K562 (cell line): ENCODE measurements around the gene JUN. TPM values are rescaled to one million over a fixed set of nuclear protein-coding genes. Genes with fewer than 3 reads are reported as not detected.

Experiments
- CHD7 ChIP-seq: fragments of 200-600 bp; sonication (generic); IDR thresholded peaks from one replicate; pipeline ENCODE4 v1.6.1; 2012; ENCODE audit warnings: mild to moderate bottlenecking, low read depth, low read length, inconsistent platforms
- DDX20 ChIP-seq: fragments of 450-650 bp; IDR thresholded peaks from 2 replicates; pipeline ENCODE4 v1.6.1; 2016; ENCODE audit warnings: missing genetic modification characterization, low read depth, mild to moderate bottlenecking, missing compliant biosample characterization, moderate library complexity
- DIDO1 ChIP-seq: fragments of 450-650 bp; IDR thresholded peaks from 2 replicates; pipeline ENCODE4 v1.6.1; 2016; ENCODE audit warnings: low read depth, missing biosample characterization, missing genetic modification characterization
- FOXM1 ChIP-seq, 2 experiments: fragments of 450-650 bp in 1 of 2; sonication (generic) in 1 of 2; formaldehyde crosslinking in 1 of 2; IDR thresholded peaks; 2 replicates each; pipeline versions ENCODE4 v1.6.1 to v1.9.0; 2017 to 2022; ENCODE audit warnings: low read depth in 2 of 2, mild to moderate bottlenecking in 2 of 2, missing genetic modification reagents in 1 of 2, moderate library complexity in 1 of 2
- NFE2L1 ChIP-seq: fragments of 450-650 bp; IDR thresholded peaks from 2 replicates; pipeline ENCODE4 v1.6.1; 2016; ENCODE audit warnings: missing genetic modification characterization, low read depth, mild to moderate bottlenecking, missing compliant biosample characterization, moderate library complexity, borderline replicate concordance
- PBX2 ChIP-seq, 2 experiments: IDR thresholded peaks in 1 of 2; conservative IDR thresholded peaks in 1 of 2; 2 replicates each; pipeline ENCODE4 v1.6.1; 2016; ENCODE audit warnings: low read depth in 2 of 2, mild to moderate bottlenecking in 1 of 2, missing compliant biosample characterization in 1 of 2, missing genetic modification characterization in 1 of 2, moderate library complexity in 1 of 2
- POLR2AphosphoS2 ChIP-seq: IDR thresholded peaks from 2 replicates; pipeline ENCODE4 v1.6.1; 2012; ENCODE audit warnings: low read length, improper control_type of control experiment
- SFPQ ChIP-seq: fragments of 200-400 bp; formaldehyde crosslinking; IDR thresholded peaks from 2 replicates; pipeline ENCODE4 v1.6.1; 2017; ENCODE audit warnings: mild to moderate bottlenecking, low read depth, low read length, moderate library complexity
- ZFP30 ChIP-seq: fragments of 250-450 bp; sonication (Bioruptor Pico); IDR thresholded peaks from 2 replicates; pipeline ENCODE4 v1.8.0; 2022; ENCODE audit warnings: moderate library complexity, mild to moderate bottlenecking, inconsistent platforms, borderline replicate concordance
- ZSCAN32 ChIP-seq: fragments of 450-650 bp; formaldehyde crosslinking; IDR thresholded peaks from 2 replicates; pipeline ENCODE4 v1.4.0; 2020; ENCODE audit warnings: mild to moderate bottlenecking, moderate library complexity
- polyA plus RNA-seq, 8 experiments: library from polyadenylated mRNA; depleted of rRNA in 4 of 8; stranded (reverse) in 5 of 8; unstranded in 3 of 8; fragments of >200 nt; fragmentation: Nextera tagmentation in 2 of 8; fragmentation: Illumina TruSeq in 1 of 8; extraction: Ambion mirVana in 2 of 8; extraction: Trizol in 1 of 8; gene quantifications; 2 replicates each; pipeline versions ENCODE4 v1.2.1 to v1.2.3, GENCODE V29; 2011 to 2014; ENCODE audit warnings: inconsistent platforms in 1 of 8, missing spikeins in 1 of 8
- total RNA-seq, 7 experiments: library from RNA; depleted of rRNA in 6 of 7; stranded (reverse); fragments of >200 nt in 6 of 7; fragmentation: Illumina TruSeq in 2 of 7; extraction: Trizol in 2 of 7; gene quantifications; 2 replicates each; pipeline versions ENCODE4 v1.2.1 to v1.2.3, GENCODE V29; 2011 to 2021; ENCODE audit warnings: low replicate concordance in 1 of 7

JUN gene
- total and polyA plus RNA-seq, 9 of the 15 experiments (the other 6 are each of a cell fraction or from before 2014, with no cell fraction given): 0.32 to 23.4 (median 4.0) TPM

GRCh38 chr1:58768191-58768731 is 15.6 kb downstream of the JUN start (continued):
- no peak for TF ChIP-seq CHD7
- no peak for TF ChIP-seq POLR2AphosphoS2
- TF ChIP-seq DIDO1 (tag): no peak
- TF ChIP-seq PBX2 (CRISPR knock-in tag; IDR thresholded peaks at IDR 0.05; ENCODE audit: low read depth): no peak
- TF ChIP-seq PBX2 (tag; conservative IDR thresholded peaks at IDR 0.05; ENCODE audit: low read depth): no peak
- TF ChIP-seq FOXM1 (IDR thresholded peaks at IDR 0.05; ENCODE audit: low read depth): no peak
- no peak for TF ChIP-seq FOXM1 (CRISPR knock-in tag; IDR thresholded peaks at IDR 0.05; ENCODE audit: low read depth)
- TF ChIP-seq ZFP30 (CRISPR knock-in tag): no peak
- no peak for TF ChIP-seq DDX20 (tag)
- no peak for TF ChIP-seq ZSCAN32 (CRISPR knock-in tag)
- TF ChIP-seq NFE2L1 (tag): no peak
- TF ChIP-seq SFPQ: no peak
